Measurements from ENCODE around the gene RAB8A. TPM values are rescaled to one million over a fixed set of nuclear protein-coding genes. Genes with fewer than 3 reads are reported as not detected.
A peak's percentile ranks its signal among the peaks of the same experiment; 100 is the strongest.

The RAB8A gene
- total and polyA plus RNA-seq, 9 of the 15 experiments (the other 6 are each of a cell fraction or from before 2014, with no cell fraction given), result 11.2 to 102 (median 53.2) TPM

DNA sequence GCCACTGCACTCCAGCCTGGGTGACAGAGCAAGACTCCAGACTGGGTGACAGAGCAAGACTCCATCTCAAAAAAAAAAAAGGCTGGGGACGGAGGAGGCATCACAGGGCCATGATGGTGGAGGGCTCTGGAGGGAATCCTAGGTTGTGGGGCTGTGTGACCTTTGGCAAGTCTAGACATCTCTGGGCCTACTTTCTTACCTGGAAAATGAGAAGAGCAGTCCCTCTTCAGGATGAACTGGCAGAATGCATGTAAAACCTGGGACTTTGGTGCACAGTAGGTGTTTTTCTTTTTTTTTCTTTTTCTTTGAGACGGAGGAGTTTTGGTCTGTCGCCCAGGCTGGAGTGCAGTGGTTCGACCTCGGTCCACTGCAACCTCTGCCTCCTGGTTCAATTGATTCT lies 48.0 kb downstream of the RAB8A start:
- H3K36me3 ChIP-seq (ENCODE audit: control insufficient read depth, insufficient read depth, low read length), result no peaks in the 10 kb centered on the region

More for the DNA sequence above, 48.0 kb downstream of the RAB8A start:
- no peak for ATAC-seq
- BruUV-seq (replicated peaks), result no TSS peak
- Histone ChIP-seq H3K4me1 (replicated peaks in 1 of 2; ENCODE audit: control insufficient read depth in 2 of 2, insufficient read depth in 2 of 2, low read length in 2 of 2) (no peaks in the 10 kb centered on the region; a peak in 2 of 5 replicates), H4K20me1 (replicated peaks; ENCODE audit: control insufficient read depth, insufficient read depth, low read length) (0 out of 2 replicates have a peak, but pooled peaks cover 3% of the 10 kb centered on the region), H3K79me2 (ENCODE audit: control insufficient read depth, insufficient read depth, low read length) (no peaks in the 10 kb centered on the region), H3K9ac (ENCODE audit: insufficient read depth in 1 of 2, low read depth in 2 of 2, low read length in 2 of 2) (no peak overlapping the region), H3K27ac (ENCODE audit: extremely low read depth, low read depth, low read length) (no peak overlapping the region), H3K9me3 (replicated peaks; ENCODE audit: control insufficient read depth, insufficient read depth, low read depth, low read length) (no peaks in the 10 kb centered on the region), H3K4me2 (ENCODE audit: insufficient read depth, low read length) (no peak overlapping the region), H3K27me3 (ENCODE audit: control insufficient read depth in 2 of 2, insufficient read depth in 2 of 2, low read length in 2 of 2) (peaks cover 0 to 4% of the 10 kb centered on the region in 2 experiments; a peak in 1 of 5 replicates), H3K9me1 (ENCODE audit: control insufficient read depth, insufficient read depth, low read length) (no peaks in the 10 kb centered on the region), H3K4me3 (no peak overlapping the region), H2AFZ (ENCODE audit: low read depth, low read length) (no peak overlapping the region)
- ChIA-PET POLR2A (interaction anchor here (1.2 kb wide), 1 partner anchor 82 kb away, joined by 5 read pairs; no protein-coding TSS in a partner anchor), CTCF (ENCODE audit: low intra/inter-chr PET ratio) (no interaction called here)
- no peak for FAIRE-seq
- WGBS (ENCODE audit: insufficient coverage, low coverage, missing lambda C conversion rate), result 75% methylated on average over 5 of the region's 5 CpGs
- in situ Hi-C loops (cut with MboI), result no loop called here
- intact Hi-C loops (cut with micrococcal nuclease), result no loop called here
- TF ChIP-seq, protein P1, sequence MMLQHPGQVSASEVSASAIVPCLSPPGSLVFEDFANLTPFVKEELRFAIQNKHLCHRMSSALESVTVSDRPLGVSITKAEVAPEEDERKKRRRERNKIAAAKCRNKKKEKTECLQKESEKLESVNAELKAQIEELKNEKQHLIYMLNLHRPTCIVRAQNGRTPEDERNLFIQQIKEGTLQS (IDR thresholded peaks at IDR 0.05), result no peak
- TF ChIP-seq, protein P1 (CRISPR knock-in tag; conservative IDR thresholded peaks at IDR 0.05), result no peak
- TF ChIP-seq FOXA3 (CRISPR knock-in tag; conservative IDR thresholded peaks at IDR 0.05 in 1 of 2, IDR thresholded peaks at IDR 0.05 in 1 of 2) (no peak), ZFP36 (IDR thresholded peaks at IDR 0.05; ENCODE audit: low read depth, low read length, partially characterized antibody) (peak; percentile 9), DACH1 (IDR thresholded peaks at IDR 0.05; ENCODE audit: partially characterized antibody) (no peak), SREBF1 (IDR thresholded peaks at IDR 0.05; ENCODE audit: borderline replicate concordance, low read depth, low read length) (no peak), HMG20B (CRISPR knock-in tag; IDR thresholded peaks at IDR 0.05) (no peak), ZNF140 (CRISPR knock-in tag; IDR thresholded peaks at IDR 0.05) (no peak), MAFF (IDR thresholded peaks at IDR 0.05; ENCODE audit: low read length) (no peak), ZNF780A (CRISPR knock-in tag; IDR thresholded peaks at IDR 0.05) (no peak), RBM25 (IDR thresholded peaks at IDR 0.05; ENCODE audit: low read depth, low read length, severe bottlenecking) (peak; percentile 63), HNRNPLL (IDR thresholded peaks at IDR 0.05; ENCODE audit: low read depth, low read length, poor library complexity, severe bottlenecking) (no peak), EGR1 (conservative IDR thresholded peaks at IDR 0.05) (no peak)
- TF ChIP-seq, protein P2, sequence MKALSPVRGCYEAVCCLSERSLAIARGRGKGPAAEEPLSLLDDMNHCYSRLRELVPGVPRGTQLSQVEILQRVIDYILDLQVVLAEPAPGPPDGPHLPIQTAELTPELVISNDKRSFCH (CRISPR knock-in tag; IDR thresholded peaks at IDR 0.05), result no peak
- TF ChIP-seq, protein P2 (tag; IDR thresholded peaks at IDR 0.05), result no peak
- TF ChIP-seq, protein P3, sequence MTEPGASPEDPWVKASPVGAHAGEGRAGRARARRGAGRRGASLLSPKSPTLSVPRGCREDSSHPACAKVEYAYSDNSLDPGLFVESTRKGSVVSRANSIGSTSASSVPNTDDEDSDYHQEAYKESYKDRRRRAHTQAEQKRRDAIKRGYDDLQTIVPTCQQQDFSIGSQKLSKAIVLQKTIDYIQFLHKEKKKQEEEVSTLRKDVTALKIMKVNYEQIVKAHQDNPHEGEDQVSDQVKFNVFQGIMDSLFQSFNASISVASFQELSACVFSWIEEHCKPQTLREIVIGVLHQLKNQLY (CRISPR knock-in tag; conservative IDR thresholded peaks at IDR 0.05), result no peak
- TF ChIP-seq, protein P4, sequence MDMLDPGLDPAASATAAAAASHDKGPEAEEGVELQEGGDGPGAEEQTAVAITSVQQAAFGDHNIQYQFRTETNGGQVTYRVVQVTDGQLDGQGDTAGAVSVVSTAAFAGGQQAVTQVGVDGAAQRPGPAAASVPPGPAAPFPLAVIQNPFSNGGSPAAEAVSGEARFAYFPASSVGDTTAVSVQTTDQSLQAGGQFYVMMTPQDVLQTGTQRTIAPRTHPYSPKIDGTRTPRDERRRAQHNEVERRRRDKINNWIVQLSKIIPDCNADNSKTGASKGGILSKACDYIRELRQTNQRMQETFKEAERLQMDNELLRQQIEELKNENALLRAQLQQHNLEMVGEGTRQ (CRISPR knock-in tag; IDR thresholded peaks at IDR 0.05), result no peak
- DNase-seq (ENCODE audit: extremely low read depth in 1 of 4, low spot score in 3 of 4), result no peak
